Transverse colon (tissue), 4 donors: ENCODE data around the gene SEMA4D.

Experiments used
- CTCF ChIP-seq, 5 experiments: fragments of 200-600 bp in 3 of 5; fragments of 450-650 bp in 2 of 5; sonication (generic) in 3 of 5; IDR thresholded peaks; 1 replicate in 2 of 5; 2 replicates in 3 of 5; pipeline ENCODE4 v1.5.1; 2016 to 2017; ENCODE audit warnings: antibody characterized with exemption in 5 of 5, inconsistent platforms in 3 of 5, mild to moderate bottlenecking in 2 of 5, moderate library complexity in 1 of 5
- EP300 ChIP-seq: sonication (generic); formaldehyde crosslinking; IDR thresholded peaks from one replicate; pipeline ENCODE4 v1.6.1; 2017; ENCODE audit warnings: antibody characterized with exemption, low read depth
- POLR2A ChIP-seq: fragments of 450-650 bp; IDR thresholded peaks from one replicate; pipeline ENCODE4 v1.6.1; 2016; ENCODE audit warnings: antibody characterized with exemption, mild to moderate bottlenecking, moderate library complexity
- POLR2AphosphoS5 ChIP-seq, 3 donors: sonication (generic); formaldehyde crosslinking; IDR thresholded peaks; one replicate each; pipeline ENCODE4 v1.6.1; 2016; ENCODE audit warnings: antibody characterized with exemption in 3 of 3

- TF ChIP-seq CTCF (IDR thresholded peaks at IDR 0.05), result no peak
- TF ChIP-seq POLR2A, result no peak
- TF ChIP-seq POLR2AphosphoS5 (IDR thresholded peaks at IDR 0.05), result no peak
- TF ChIP-seq EP300, result no peak
Measured at GRCh38 chr9:89476546-89476945, 21.4 kb downstream of the SEMA4D start.
